Epithelial cell of esophagus (primary cell): Measurements from ENCODE around the gene ROS1.
A peak's percentile ranks its signal among the peaks of the same experiment; 100 is the strongest.

Source experiments
- DNase-seq: peaks from one replicate; pipeline ENCODE4 v3.0.0; 2010; ENCODE audit warnings: low read depth
- H3K4me3 ChIP-seq: 2 replicates; pipeline ENCODE4 v1.5.1; 2011; ENCODE audit warnings: mild to moderate bottlenecking, low read length, control low read depth
- TF ChIP-seq, protein P1 (sequence below): IDR thresholded peaks from 2 replicates; pipeline ENCODE4 v1.5.1; 2011; ENCODE audit warnings: low read depth, mild to moderate bottlenecking, low read length, control low read depth, inconsistent platforms; ENCODE audit not compliant: insufficient read depth; ENCODE audit errors: missing control alignments

Gene ROS1

GRCh38 chr6:117464700-117465099 is 39.0 kb upstream of the ROS1 start:
- TF ChIP-seq, protein P1, sequence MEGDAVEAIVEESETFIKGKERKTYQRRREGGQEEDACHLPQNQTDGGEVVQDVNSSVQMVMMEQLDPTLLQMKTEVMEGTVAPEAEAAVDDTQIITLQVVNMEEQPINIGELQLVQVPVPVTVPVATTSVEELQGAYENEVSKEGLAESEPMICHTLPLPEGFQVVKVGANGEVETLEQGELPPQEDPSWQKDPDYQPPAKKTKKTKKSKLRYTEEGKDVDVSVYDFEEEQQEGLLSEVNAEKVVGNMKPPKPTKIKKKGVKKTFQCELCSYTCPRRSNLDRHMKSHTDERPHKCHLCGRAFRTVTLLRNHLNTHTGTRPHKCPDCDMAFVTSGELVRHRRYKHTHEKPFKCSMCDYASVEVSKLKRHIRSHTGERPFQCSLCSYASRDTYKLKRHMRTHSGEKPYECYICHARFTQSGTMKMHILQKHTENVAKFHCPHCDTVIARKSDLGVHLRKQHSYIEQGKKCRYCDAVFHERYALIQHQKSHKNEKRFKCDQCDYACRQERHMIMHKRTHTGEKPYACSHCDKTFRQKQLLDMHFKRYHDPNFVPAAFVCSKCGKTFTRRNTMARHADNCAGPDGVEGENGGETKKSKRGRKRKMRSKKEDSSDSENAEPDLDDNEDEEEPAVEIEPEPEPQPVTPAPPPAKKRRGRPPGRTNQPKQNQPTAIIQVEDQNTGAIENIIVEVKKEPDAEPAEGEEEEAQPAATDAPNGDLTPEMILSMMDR: no peak
- no peak overlapping the region for H3K4me3 ChIP-seq
- DNase-seq: no peak

GRCh38 chr6:117463762-117464665 is 38.3 kb upstream of the ROS1 start:
- TF ChIP-seq, protein P1: no peak
- no peak overlapping the region for H3K4me3 ChIP-seq
- DNase-seq: peak; percentile 84

DNA sequence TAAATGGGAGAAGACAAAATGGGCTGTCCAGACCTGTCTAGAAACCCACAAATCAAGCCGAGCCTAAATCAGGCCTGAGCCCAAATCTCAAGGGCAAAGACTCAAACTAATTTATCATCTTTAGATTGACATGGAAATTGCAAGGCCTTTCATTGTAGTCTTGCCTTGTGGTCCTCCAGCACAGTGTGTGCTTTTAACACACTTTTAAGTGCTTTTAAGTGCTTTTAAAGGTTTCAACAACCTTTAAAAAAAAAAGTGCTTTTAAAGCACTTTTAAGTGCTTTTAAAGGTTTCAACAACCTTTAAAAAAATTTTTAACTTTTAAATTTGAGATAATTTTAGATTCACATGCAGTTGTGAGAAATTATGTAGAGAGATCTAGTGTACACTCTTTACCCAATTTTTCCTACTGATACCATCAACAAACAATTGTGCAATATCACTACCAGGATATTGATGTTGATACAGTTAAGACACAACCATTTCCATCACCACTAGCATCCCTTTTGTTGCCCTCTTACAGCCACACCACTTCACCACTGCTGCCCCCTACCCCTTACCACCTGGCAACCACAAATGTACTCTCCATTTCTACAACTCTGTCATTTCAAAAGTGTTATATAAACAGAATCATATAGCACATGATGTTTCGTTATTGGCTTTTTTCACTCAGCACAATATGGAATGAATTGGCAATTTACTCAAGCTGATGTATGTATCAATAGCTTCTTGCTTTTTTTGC is 33.6 kb upstream of the ROS1 start:
- TF ChIP-seq, protein P1: no peak
- no peak for DNase-seq
- no peak overlapping the region for H3K4me3 ChIP-seq

DNA sequence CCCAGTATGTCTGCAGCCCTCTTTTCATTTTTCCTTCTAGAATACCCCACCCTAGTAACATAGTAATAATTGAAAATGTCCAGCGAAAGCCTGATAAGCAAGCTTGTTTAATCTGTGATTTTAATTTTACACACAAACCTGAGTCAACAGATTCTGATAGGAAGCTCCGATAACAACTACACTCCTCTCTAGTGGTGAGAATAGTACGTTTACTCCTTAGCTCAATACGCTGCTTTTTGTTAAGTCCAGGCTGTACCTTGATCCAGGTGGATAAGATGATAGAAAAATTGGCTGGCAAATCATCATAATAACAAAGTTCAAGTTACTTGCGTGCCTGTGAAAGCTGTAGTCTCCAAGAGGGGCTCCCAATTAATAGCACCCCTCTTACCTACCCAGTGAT is 31.3 kb upstream of the ROS1 start:
- DNase-seq: no peak
- TF ChIP-seq, protein P1: no peak
- no peak overlapping the region for H3K4me3 ChIP-seq

DNA sequence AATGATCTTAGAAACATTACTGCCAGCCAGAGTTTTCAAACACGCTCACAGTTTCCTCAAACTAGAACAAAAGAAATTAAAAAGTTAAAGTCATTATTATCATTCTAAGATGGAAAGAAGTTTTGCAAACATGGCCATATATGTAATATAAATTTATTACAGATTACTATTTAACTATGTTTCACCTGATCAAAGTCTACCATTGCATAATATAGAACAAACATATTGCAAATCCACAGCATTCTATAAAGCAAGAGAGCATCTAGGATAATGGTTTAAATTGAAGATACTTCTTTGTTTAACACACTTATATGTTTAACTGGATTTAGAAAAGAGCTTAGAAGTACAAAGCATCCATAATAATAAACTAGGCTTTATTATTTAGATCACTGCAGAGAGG is 30.5 kb upstream of the ROS1 start:
- no peak overlapping the region for H3K4me3 ChIP-seq
- no peak for DNase-seq
- TF ChIP-seq, protein P1: no peak

- TF ChIP-seq, protein P1: no peak
- no peak overlapping the region for H3K4me3 ChIP-seq
- DNase-seq: peak; percentile 52
Measured at GRCh38 chr6:117451671-117452070, 25.9 kb upstream of the ROS1 start.
